Neural progenitor cell (in vitro differentiated cells): ENCODE measurements around the gene ANKRD12.

Experiments
- EZH2 ChIP-seq: fragments of 200-600 bp; sonication (generic); IDR thresholded peaks from 2 replicates; pipeline ENCODE4 v1.6.1; 2017; ENCODE audit warnings: antibody characterized with exemption, mild to moderate bottlenecking, moderate library complexity
- TF ChIP-seq, protein P1 (sequence below): fragments of 200-600 bp; sonication (generic); IDR thresholded peaks from 2 replicates; pipeline ENCODE4 v1.5.1; 2017; ENCODE audit warnings: antibody characterized with exemption, mild to moderate bottlenecking

DNA sequence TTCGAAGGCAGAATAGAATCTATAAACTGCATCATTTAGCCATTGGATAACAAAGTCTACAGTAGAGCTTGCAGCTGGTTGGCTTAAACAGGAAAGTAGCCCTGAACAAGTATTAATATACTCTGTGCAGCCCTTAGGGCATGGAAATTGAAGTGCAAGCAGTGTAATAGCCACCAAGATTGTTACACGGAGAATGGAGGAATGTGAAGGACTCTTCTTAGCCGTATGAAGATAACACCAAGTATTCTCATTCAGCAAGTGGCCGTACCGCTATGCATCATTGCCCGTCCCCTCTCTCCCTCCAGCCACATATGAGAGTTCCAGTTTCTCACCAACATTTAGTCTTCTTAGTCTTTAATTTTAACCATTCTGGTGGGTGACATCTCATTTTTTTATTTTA, 40.5 kb downstream of the ANKRD12 start:
- TF ChIP-seq, protein P1, sequence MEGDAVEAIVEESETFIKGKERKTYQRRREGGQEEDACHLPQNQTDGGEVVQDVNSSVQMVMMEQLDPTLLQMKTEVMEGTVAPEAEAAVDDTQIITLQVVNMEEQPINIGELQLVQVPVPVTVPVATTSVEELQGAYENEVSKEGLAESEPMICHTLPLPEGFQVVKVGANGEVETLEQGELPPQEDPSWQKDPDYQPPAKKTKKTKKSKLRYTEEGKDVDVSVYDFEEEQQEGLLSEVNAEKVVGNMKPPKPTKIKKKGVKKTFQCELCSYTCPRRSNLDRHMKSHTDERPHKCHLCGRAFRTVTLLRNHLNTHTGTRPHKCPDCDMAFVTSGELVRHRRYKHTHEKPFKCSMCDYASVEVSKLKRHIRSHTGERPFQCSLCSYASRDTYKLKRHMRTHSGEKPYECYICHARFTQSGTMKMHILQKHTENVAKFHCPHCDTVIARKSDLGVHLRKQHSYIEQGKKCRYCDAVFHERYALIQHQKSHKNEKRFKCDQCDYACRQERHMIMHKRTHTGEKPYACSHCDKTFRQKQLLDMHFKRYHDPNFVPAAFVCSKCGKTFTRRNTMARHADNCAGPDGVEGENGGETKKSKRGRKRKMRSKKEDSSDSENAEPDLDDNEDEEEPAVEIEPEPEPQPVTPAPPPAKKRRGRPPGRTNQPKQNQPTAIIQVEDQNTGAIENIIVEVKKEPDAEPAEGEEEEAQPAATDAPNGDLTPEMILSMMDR, result no peak
- TF ChIP-seq EZH2, result no peak
